HepG2 (cell line): ENCODE measurements around the gene ISOC2. TPM values are rescaled to one million over a fixed set of nuclear protein-coding genes. Genes with fewer than 3 reads are reported as not detected.

ENCODE experiments used
- CREB1 ChIP-seq, 2 experiments: fragments of 450-650 bp in 1 of 2; IDR thresholded peaks; 2 replicates each; pipeline ENCODE4 v1.6.1; 2016 to 2017; ENCODE audit warnings: control low read depth in 1 of 2, mild to moderate bottlenecking in 1 of 2, missing compliant biosample characterization in 1 of 2, missing genetic modification characterization in 1 of 2
- E2F5 ChIP-seq: sonication (generic); formaldehyde crosslinking; conservative IDR thresholded peaks from 2 replicates; pipeline ENCODE4 v1.4.0; 2020; ENCODE audit warnings: missing genetic modification reagents
- GFI1 ChIP-seq: sonication (generic); formaldehyde crosslinking; IDR thresholded peaks from 2 replicates; pipeline ENCODE4 v1.5.0; 2020; ENCODE audit warnings: missing genetic modification reagents, mild to moderate bottlenecking, borderline replicate concordance
- NR2F6 ChIP-seq, 2 experiments: IDR thresholded peaks; 2 replicates each; pipeline ENCODE4 v1.6.1; 2016; ENCODE audit warnings: antibody characterized with exemption in 1 of 2, mild to moderate bottlenecking in 1 of 2
- SNAPC2 ChIP-seq: sonication (generic); formaldehyde crosslinking; IDR thresholded peaks from 2 replicates; pipeline ENCODE4 v1.8.1; 2022; ENCODE audit warnings: mild to moderate bottlenecking, missing genetic modification reagents
- ZBED4 ChIP-seq: sonication (generic); formaldehyde crosslinking; IDR thresholded peaks from 2 replicates; pipeline ENCODE4 v1.4.0; 2020; ENCODE audit warnings: missing genetic modification reagents, borderline replicate concordance
- ZGPAT ChIP-seq: IDR thresholded peaks from 2 replicates; pipeline ENCODE4 v1.6.1; 2016; ENCODE audit warnings: mild to moderate bottlenecking
- ZNF615 ChIP-seq: sonication (generic); formaldehyde crosslinking; IDR thresholded peaks from 2 replicates; pipeline ENCODE4 v1.5.0; 2020; ENCODE audit warnings: mild to moderate bottlenecking, missing genetic modification reagents, borderline replicate concordance
- polyA plus RNA-seq, 8 experiments: library from polyadenylated mRNA; depleted of rRNA in 3 of 8; stranded (reverse) in 7 of 8; unstranded in 1 of 8; fragments of >200 nt; fragmentation: Illumina TruSeq in 4 of 8; extraction: Trizol in 4 of 8; gene quantifications; 2 replicates each; pipeline versions ENCODE4 v1.2.1 to v1.2.3, GENCODE V29; 2011 to 2016; ENCODE audit warnings: low read depth in 4 of 8, missing spikeins in 1 of 8, mixed read lengths in 1 of 8; ENCODE audit not compliant: insufficient read depth in 1 of 8
- total RNA-seq, 5 experiments: library from RNA; depleted of rRNA; stranded (reverse); fragments of >200 nt; fragmentation: Illumina TruSeq; extraction: Trizol; gene quantifications; 2 replicates each; pipeline ENCODE4 v1.2.3, GENCODE V29; 2016; ENCODE audit warnings: low read depth in 1 of 5

ISOC2 gene
- total and polyA plus RNA-seq, 2 of the 13 experiments (the other 11 are each of a cell fraction or from before 2014, with no cell fraction given) = 76.8 to 105 TPM

- TF ChIP-seq ZBED4 (CRISPR knock-in tag) (no peak), NR2F6 (IDR thresholded peaks at IDR 0.05) (no peak), NR2F6 (CRISPR knock-in tag; IDR thresholded peaks at IDR 0.05) (no peak), ZNF615 (CRISPR knock-in tag) (no peak), CREB1 (IDR thresholded peaks at IDR 0.05) (no peak), CREB1 (CRISPR knock-in tag; IDR thresholded peaks at IDR 0.05) (no peak), E2F5 (CRISPR knock-in tag) (no peak), GFI1 (CRISPR knock-in tag) (no peak), SNAPC2 (no peak), ZGPAT (no peak)
Observed at GRCh38 chr19:55410168-55410567, 51.3 kb downstream of the ISOC2 start (continued).
